Endothelial cell of umbilical vein (primary cell): ENCODE data around the gene NUDT6. TPM values are rescaled to one million over a fixed set of nuclear protein-coding genes. Genes with fewer than 3 reads are reported as not detected.

Experiments used
- BruUV-seq: library from RNA; stranded (reverse); fragments of 400-500 nt; replicated peaks from 2 replicates; lab custom pipeline; 2021; lab: Mats Ljungman, UMichigan
- CTCF ChIA-PET: fragments of 300-600, 350-600 bp; sonication (Branson Sonifier 250); formaldehyde crosslinking; loops from one replicate; lab custom pipeline; 2021; ENCODE audit warnings: antibody characterized with exemption, inconsistent platforms; lab: Charles Lee
- POLR2A ChIA-PET: fragments of 300-600, 350-600 bp; sonication (Branson Sonifier 250); formaldehyde crosslinking; loops from one replicate; lab custom pipeline; 2021; ENCODE audit warnings: antibody characterized with exemption, inconsistent platforms; lab: Charles Lee
- DNase-seq: peaks from one replicate; pipeline ENCODE4 v3.0.0-alpha.2; 2011; ENCODE audit warnings: low read depth, low spot score
- FAIRE-seq: peaks from 2 replicates; lab custom pipeline; 2011; peaks lifted over from hg19 to GRCh38; lab: Jason Lieb, UNC
- H2AFZ ChIP-seq: 2 replicates; pipeline ENCODE4 v1.6.0; 2012; ENCODE audit warnings: low read depth, low read length, control low read depth, inconsistent platforms
- H3K27ac ChIP-seq: 2 replicates; pipeline ENCODE4 v1.5.1; 2011; ENCODE audit warnings: low read depth, mild to moderate bottlenecking, control low read depth, low read length, moderate library complexity; ENCODE audit not compliant: insufficient read depth
- H3K27me3 ChIP-seq, 2 experiments: 2 replicates each; pipeline versions ENCODE4 v1.6.0 to v1.6.1; 2011; ENCODE audit warnings: low read length in 2 of 2, mixed read lengths in 1 of 2; ENCODE audit not compliant: control insufficient read depth in 2 of 2, insufficient read depth in 2 of 2
- H3K36me3 ChIP-seq, 2 experiments: 2 replicates in 1 of 2; 3 replicates in 1 of 2; pipeline ENCODE4 v1.5.1; 2011; ENCODE audit warnings: low read length in 2 of 2, mild to moderate bottlenecking in 1 of 2, moderate library complexity in 1 of 2; ENCODE audit not compliant: control insufficient read depth in 2 of 2, insufficient read depth in 2 of 2; ENCODE audit errors: extremely low read depth in 1 of 2
- H3K4me1 ChIP-seq: 3 replicates; pipeline ENCODE4 v1.5.1; 2011; ENCODE audit warnings: mild to moderate bottlenecking, low read length; ENCODE audit not compliant: control insufficient read depth, insufficient read depth; ENCODE audit errors: extremely low read depth
- H3K4me2 ChIP-seq: 2 replicates; pipeline ENCODE4 v1.6.1; 2011; ENCODE audit warnings: low read length, control low read depth, mixed read lengths; ENCODE audit not compliant: insufficient read depth
- H3K4me3 ChIP-seq, 3 experiments: fragments of 200-600 bp in 1 of 3; sonication (generic), shearing (Covaris generic) in 1 of 3; replicated peaks in 1 of 3; 2 replicates each; pipeline ENCODE4 v1.5.1; 2011 to 2016; ENCODE audit warnings: control low read depth in 3 of 3, low read length in 3 of 3, mild to moderate bottlenecking in 2 of 3, inconsistent platforms in 1 of 3, low read depth in 1 of 3, moderate library complexity in 1 of 3; ENCODE audit not compliant: insufficient read depth in 1 of 3
- H3K79me2 ChIP-seq: 2 replicates; pipeline ENCODE4 v1.6.0; 2012; ENCODE audit warnings: low read length, inconsistent platforms; ENCODE audit not compliant: control insufficient read depth, insufficient read depth
- H3K9ac ChIP-seq: replicated peaks from 2 replicates; pipeline ENCODE3; 2011; ENCODE audit warnings: low read length, control low read depth; ENCODE audit not compliant: insufficient read depth; ENCODE audit errors: extremely low read depth
- H3K9me1 ChIP-seq: replicated peaks from 3 replicates; pipeline ENCODE4 v1.6.0; 2011; ENCODE audit warnings: mild to moderate bottlenecking, low read length; ENCODE audit not compliant: control insufficient read depth, insufficient read depth; ENCODE audit errors: extremely low read depth
- H3K9me3 ChIP-seq: replicated peaks from 2 replicates; pipeline ENCODE4 v1.5.1; 2012; ENCODE audit warnings: low read length, inconsistent platforms; ENCODE audit not compliant: control insufficient read depth, insufficient read depth
- H4K20me1 ChIP-seq: replicated peaks from 2 replicates; pipeline ENCODE3; 2011; ENCODE audit warnings: mild to moderate bottlenecking, low read length; ENCODE audit not compliant: control insufficient read depth, insufficient read depth; ENCODE audit errors: extremely low read depth
- CTCF ChIP-seq, 2 donors: IDR thresholded peaks; 1 replicate in 1 of 2; 2 replicates in 1 of 2; pipeline ENCODE4 v1.5.1; 2011; ENCODE audit warnings: low read length in 2 of 2, mild to moderate bottlenecking in 2 of 2, moderate library complexity in 2 of 2, control low read depth in 1 of 2, inconsistent platforms in 1 of 2, low read depth in 1 of 2; ENCODE audit not compliant: insufficient read depth in 1 of 2; ENCODE audit errors: extremely low read depth in 1 of 2
- EZH2 ChIP-seq: IDR thresholded peaks from 2 replicates; pipeline ENCODE4 v1.6.1; 2012; ENCODE audit warnings: borderline replicate concordance, low read depth, mild to moderate bottlenecking, moderate library complexity, low read length, inconsistent platforms; ENCODE audit not compliant: severe bottlenecking
- FOS ChIP-seq: IDR thresholded peaks from 2 replicates; pipeline ENCODE4 v1.6.1; 2011; ENCODE audit warnings: mild to moderate bottlenecking, low read length, moderate library complexity, borderline replicate concordance; ENCODE audit not compliant: insufficient read depth
- GATA2 ChIP-seq: IDR thresholded peaks from 2 replicates; pipeline ENCODE4 v1.7.0; 2011; ENCODE audit warnings: low read depth, mild to moderate bottlenecking, moderate library complexity, mixed read lengths, low read length; ENCODE audit not compliant: insufficient read length, insufficient read depth
- JUN ChIP-seq: IDR thresholded peaks from 2 replicates; pipeline ENCODE4 v1.6.1; 2011; ENCODE audit warnings: borderline replicate concordance, low read depth; ENCODE audit not compliant: insufficient read length, insufficient read depth
- MAX ChIP-seq: IDR thresholded peaks from 2 replicates; pipeline ENCODE4 v1.6.1; 2011; ENCODE audit not compliant: insufficient read depth, insufficient read length
- MYC ChIP-seq: IDR thresholded peaks from one replicate; pipeline ENCODE4 v1.6.1; 2011; ENCODE audit warnings: mild to moderate bottlenecking, low read depth, low read length
- POLR2A ChIP-seq: IDR thresholded peaks from 2 replicates; pipeline ENCODE4 v1.6.1; 2012; ENCODE audit warnings: low read depth, mild to moderate bottlenecking, control low read depth, low read length
- POLR2AphosphoS5 ChIP-seq: IDR thresholded peaks from 2 replicates; pipeline ENCODE4 v1.6.1; 2012; ENCODE audit warnings: low read depth, mild to moderate bottlenecking, control low read depth, low read length, moderate library complexity; ENCODE audit not compliant: insufficient read depth
- dilution Hi-C: fragments of 300-500 bp; cut with MboI; formaldehyde crosslinking; loops from one replicate; pipeline ENCODE4 v1.15.0; 2019; ENCODE audit warnings: low sequenced_read_pairs; ENCODE audit not compliant: extremely low pct_ligation_motif_present
- intact Hi-C: fragments of 100-400 bp; cut with micrococcal nuclease; formaldehyde crosslinking; loops from one replicate; pipeline ENCODE4 v1.10.0; 2022
- polyA plus RNA-seq, 4 experiments: library from polyadenylated mRNA; depleted of rRNA in 3 of 4; stranded (reverse) in 3 of 4; unstranded in 1 of 4; fragments of >200 nt; gene quantifications; 2 replicates each; pipeline versions ENCODE4 v1.2.1 to v1.2.3, GENCODE V29; 2011 to 2012; ENCODE audit warnings: missing spikeins in 1 of 4
- total RNA-seq: library from RNA; stranded (reverse); gene quantifications from 2 replicates; pipeline ENCODE4 v1.2.3, GENCODE V29; 2021

The NUDT6 gene
- total and polyA plus RNA-seq, 2 donors (not counting 3 experiments of a cell fraction or from before 2014, with no cell fraction given) = 5.1 to 5.4 TPM

GRCh38 chr4:122953924-122954323 lies 31.5 kb upstream of the NUDT6 start:
- no peaks in the 10 kb centered on the region for H4K20me1 ChIP-seq
- POLR2A ChIA-PET = no interaction called here
- H3K9me1 ChIP-seq = no peaks in the 10 kb centered on the region
- TF ChIP-seq JUN (no peak), MAX (no peak), EZH2 (no peak), GATA2 (no peak), CTCF (IDR thresholded peaks at IDR 0.05; ENCODE audit: extremely low read depth in 1 of 2, insufficient read depth in 1 of 2, low read depth in 1 of 2, low read length in 2 of 2) (no peak), FOS (no peak), POLR2AphosphoS5 (no peak), MYC (no peak), POLR2A (no peak)
- BruUV-seq = no TSS peak
- FAIRE-seq (no peak), DNase-seq (no peak)
- no peak overlapping the region for H3K9ac ChIP-seq
- no peak overlapping the region for H3K27ac ChIP-seq
- H3K4me2 ChIP-seq = no peak overlapping the region
- CTCF ChIA-PET = no interaction called here
- dilution Hi-C loops (no loop called here), intact Hi-C loops (no loop called here)
- H2AFZ ChIP-seq = no peak overlapping the region
- no peaks in the 10 kb centered on the region for H3K27me3 ChIP-seq
- H3K79me2 ChIP-seq = no peaks in the 10 kb centered on the region
- peaks cover 3 to 9% of the 10 kb centered on the region in 2 experiments for H3K36me3 ChIP-seq
- H3K9me3 ChIP-seq = no peaks in the 10 kb centered on the region
- no peaks in the 10 kb centered on the region for H3K4me1 ChIP-seq
- H3K4me3 ChIP-seq = no peak overlapping the region
